GM19324 (cell line): ENCODE data around the gene TTLL6.
"Not testable (repeated sequence)": the region's sequence is repeated elsewhere in the genome, so short reads cannot be mapped to it uniquely, and the experiment has no call there.

Source experiments
- ATAC-seq: cut with Tn5 transposase; IDR thresholded peaks from one replicate; pipeline ENCODE4 v1.9.1; 2021; ENCODE audit warnings: mild to moderate bottlenecking, moderate library complexity; ENCODE audit not compliant: unreplicated experiment, low FRiP score

TTLL6 gene

DNA sequence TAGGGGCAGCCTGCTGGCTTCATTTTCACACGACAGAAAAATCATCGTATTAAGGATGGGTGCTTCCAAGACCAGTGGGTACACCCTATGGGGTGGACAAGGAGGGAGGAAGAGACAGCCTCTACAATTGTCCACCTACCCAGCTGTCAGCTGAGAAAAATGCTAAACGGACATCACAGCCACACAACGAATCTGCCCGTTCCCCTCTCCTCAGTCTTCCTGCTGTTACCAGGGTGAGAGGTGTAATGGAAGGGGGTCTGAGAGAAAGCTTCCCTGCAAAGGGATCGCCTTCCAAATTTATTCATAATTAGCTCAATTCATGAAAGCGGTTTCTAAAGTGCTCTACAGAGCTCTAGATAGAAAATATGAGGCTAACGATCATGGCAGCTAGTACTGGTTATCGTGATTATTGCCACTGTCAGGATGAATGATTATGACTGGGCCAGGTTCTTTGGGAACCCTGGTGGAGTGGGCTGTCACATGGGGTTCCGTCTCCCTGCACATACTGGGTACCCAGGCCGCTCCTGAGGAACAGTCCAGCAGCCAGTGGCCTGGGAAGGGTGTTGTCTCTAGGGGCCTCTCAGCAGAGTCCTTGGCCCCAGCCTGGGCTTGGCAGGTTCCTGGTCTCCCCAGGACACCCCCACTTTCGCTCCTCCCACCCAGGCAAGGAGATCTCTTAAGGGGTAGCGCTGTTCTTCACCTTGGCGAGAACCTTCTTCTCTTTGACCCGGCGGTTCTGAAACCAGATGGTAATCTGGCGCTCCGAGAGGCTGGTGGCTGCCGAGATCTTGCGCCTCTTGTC is 90.7 kb downstream of the TTLL6 start:
- no peak for ATAC-seq

DNA sequence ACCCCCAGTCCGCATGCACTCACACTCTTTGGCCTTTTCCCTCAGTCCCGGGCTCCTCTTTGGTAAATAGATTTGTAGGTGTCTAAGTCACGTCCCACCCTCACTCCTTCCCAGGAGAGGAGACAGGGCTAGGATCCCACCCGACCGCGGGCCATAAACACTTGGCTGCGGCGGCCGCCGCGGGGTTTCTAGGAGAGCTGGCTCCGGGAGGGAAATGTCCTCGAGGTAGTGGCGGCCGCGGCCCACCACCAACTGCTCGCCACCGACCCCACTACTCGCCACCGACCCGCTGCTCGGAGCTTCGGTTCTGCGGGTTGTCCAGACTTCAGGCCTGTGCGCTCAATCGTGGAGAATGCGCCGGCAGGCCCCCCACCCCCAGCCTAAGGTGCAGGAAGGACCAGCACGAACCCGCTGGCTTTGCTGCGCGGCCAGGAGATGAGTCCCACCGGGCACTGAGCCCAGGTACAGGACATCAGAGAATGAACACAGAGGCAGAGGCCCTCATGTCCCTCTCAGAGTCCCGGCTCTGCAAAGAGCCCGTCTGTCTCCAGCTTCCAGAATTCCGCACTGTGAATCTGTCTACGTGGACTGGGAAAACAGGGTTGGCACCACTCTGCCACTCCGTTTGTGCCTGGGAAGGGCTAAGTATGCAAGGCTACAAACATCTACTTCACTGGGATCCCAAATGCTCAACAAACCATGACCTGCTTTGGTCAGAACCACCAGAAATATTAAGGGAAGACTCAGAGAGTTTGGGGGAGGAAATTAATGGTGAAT is 91.6 kb downstream of the TTLL6 start:
- ATAC-seq: no peak

DNA sequence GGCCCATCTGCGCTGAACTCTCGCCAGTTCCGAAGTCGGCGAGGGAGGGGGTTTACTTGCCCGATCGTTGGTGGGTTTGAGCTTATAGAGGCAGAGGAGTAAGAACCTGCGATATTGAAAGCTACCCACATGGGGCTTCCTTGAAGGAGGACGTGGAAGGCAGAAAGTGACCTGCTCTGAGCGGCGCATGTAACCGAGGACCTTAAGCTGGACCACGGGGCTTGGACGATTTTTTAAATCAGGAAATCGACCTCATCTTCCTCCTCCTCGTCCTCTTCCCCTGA is 92.1 kb downstream of the TTLL6 start:
- no peak for ATAC-seq

DNA sequence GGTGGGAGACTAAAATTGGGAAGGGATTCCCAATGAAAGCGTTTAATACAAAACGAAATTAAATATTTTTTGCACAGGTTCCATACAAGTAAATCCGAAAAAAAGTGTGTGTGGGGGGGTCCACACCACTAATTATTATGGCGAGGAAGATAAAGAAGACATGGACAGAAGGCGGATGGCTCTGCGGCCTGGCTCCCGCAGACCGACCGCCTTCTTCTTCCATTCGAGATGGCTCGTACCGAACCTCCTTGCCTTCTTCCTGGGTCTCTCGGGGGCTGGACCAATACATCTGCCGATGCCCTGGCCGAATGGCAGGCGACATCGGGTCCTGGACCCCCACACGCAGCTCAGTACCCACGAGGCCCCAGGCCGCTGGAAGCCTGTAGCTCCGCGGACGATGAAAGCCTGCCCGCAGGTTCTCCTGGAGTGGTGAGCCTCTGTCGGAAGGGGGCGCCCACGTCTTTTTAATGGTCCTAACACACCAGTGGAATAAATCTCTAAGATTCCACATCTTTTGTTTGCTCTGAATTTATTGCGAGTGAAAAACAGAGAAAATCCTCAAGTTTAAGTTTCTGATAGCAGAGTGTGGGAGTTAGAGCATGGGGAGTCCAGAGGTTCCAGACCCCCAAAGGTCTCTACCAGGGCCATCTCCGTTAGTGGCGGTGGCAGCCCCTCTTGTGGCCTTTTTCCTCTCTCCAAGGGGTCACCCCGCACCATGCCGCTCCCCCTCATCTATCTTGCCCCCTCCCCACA is 92.6 kb downstream of the TTLL6 start:
- ATAC-seq: no peak

DNA sequence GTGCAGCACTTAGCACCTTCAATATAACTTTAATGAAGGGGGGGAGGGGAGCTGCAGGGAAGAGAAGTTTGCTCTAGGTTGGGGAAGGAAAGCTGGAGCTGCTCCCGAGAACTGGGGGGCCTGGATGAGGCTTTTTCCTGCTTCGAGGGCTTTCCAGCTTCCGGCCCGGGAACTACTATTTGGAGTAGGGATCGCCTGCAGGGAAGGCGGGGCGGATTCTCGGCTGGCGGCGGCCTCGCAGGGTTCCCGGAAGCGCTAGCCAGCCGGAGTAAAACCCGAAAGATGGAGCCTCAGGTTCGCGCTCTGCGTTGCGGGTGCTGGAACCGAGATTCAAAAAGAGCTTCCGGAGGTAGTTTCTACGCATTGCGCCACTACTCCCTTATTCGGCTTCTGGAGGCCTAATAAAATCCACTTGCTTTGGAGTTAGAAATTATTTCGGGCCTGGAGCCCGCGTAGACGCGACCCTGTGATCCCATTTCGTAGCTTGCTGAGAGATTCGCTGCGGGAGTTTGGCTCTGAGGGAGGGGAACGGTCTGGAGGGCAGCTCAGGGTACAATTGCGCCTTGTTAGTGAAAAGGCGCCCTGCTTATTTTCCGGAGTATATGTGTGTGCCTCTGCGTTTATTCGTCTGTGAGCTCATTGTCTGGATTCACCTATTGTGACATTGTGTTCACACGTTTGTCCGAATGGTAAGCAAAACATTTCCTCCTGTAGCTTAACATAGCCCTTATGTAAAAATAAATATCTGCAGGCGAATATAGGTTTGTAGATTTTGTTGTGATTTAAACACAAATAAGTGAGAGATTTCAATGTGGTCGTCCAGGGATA is 93.4 kb downstream of the TTLL6 start:
- ATAC-seq: no peak

DNA sequence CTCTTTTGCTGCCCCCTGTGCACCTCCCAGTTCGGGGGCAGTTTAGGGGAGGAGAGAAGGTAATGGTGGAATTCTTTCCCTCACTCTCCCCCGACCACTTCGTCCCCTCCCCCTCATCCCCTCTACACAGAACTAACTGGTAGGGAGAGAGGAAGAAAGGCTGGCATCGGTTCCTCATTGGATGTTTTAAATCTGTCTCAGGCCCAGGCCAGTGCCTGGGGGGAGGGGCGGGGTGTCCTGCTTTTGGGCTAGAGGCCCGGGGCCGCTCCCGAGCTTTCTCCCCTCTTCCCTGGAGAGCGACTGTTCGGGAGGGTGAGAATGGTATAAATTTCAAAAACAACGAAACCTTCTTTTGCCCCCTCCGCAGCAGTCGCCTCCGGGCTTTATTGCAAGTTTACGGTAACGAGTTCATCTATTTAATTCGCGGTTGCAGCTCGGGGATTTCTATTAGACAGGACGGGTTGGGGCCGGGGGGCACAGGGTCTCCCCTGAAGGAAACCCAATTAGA is 94.1 kb downstream of the TTLL6 start, which contains the start of gene PRAC2:
PRAC2 (plus strand) TSS at position 271 of the 508 bp plus-strand sequence. CDS start 1,226 bp downstream, outside the sequence.
- no peak for ATAC-seq

DNA sequence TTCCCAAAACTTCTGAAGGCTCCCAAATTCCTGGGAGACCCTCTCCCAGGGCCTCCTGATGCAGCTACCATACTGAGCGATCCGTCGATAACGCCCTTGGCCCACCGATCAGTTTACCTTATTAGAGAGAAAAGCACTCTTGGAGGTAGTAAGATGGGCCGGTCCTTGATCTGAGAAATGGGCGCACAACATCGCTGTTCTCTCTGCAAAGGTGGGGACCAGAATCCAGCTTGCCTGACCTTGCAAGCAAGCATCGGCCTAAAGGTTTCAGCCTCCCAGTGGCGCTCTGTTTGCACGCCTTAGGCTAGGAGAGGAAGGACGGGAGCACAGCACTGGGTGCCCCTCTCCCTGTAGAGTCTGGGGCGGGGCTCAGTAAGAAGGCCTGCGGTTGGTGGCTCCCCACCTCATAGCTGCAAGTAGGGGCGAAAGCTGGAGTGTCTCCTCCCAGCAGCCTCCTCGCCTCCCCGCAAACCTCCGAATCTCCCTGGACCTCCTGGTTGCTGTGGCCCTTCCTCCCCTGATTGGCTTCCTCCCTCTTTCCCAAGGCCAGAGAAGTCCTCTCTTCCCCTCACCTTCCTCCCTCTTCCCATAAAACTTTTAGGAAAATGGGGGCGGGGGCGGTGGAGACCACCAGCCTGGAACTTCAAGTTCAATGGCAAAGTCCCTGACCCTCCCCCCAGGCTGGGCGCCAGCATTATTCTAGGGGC is 94.7 kb downstream of the TTLL6 start, which contains the start of gene PRAC1:
PRAC1 (minus strand) TSS at position 318 of the 707 bp plus-strand sequence; CDS start at position 192, 126 bp downstream.
- no peak for ATAC-seq

DNA sequence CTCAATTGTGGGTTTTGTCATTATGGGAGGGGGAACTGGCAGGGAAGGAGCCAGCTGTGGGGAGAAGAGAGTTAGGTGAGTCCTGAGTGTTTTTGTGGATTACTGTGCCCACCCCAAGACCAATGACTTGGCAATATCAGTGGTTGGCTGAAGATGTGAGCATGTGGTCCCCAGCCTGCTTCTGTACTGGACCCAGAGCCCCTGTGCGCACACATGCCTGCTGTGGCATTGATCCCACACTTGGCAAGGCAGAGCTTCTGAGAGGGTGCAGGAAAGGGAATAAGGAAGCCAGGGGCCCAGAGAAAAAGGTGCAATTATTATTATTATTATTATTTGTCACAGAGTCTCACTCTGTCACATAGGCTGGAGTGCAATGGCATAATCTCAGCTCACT is 96.0 kb downstream of the TTLL6 start:
- ATAC-seq: no peak

DNA sequence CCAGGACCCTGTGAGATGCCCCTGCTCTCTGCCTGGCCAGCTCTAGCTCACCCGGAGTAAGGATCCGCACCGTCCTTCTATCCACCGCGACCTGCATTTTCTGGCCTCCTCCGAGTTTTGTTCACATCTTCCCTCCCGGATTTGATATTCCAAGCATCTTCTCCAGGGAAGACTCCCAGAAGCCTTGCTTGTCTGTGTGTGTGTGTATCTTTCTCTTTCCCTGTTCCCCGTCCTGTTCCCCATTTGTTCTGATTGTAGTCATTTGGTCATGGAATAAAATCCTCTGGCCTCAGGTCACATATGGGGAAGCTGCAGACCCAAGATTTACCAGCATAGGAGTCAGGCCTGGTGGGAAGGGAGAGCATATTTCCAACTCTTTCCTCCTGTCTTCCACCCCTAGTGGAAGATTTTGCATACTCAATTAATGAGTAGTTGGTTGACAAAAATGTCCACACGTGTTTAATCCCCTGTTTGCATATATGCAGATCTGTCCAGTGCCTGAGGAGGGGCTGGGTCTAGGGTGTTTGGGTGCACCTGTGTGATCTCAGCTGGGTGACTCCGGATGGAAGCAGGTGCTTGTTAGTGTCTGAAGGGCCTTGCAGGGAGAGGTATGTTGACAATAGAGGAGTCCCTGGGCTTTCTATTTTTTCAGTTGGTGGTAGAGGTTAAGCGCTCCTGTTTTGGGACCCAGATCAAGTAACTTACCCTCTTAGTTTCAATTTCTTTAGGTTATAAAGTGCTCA is 96.6 kb downstream of the TTLL6 start:
- no peak for ATAC-seq

DNA sequence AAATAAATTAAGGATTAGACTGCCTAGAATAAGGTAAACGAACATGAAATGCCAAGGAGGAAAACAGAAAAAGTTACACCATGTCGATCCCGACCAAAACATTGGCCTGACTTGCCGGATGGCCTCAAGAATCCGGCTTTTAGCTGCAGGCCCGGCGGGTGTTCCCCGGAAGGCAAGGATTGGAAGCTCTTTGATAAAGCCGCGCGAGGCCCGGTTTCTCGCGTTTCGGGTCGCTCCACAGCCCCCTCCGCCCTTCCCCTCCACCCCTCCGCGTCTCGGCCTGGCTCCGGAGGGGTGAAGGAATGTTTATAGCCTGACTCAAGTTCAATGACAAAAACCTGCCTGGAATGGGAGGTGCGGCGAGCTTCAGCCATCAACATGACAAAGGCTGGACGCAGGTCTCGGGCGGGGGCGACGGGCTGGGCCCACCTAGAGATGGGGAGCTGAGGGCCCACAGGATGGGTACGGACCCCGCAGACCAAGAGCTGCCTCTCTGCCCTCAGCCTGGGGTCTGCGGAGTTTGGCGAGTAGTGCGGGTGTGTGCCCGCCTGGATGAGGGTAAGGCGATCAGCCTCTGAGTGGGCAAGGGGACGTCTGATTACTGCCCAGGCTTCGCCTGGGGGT is 97.3 kb downstream of the TTLL6 start:
- no peak for ATAC-seq

DNA sequence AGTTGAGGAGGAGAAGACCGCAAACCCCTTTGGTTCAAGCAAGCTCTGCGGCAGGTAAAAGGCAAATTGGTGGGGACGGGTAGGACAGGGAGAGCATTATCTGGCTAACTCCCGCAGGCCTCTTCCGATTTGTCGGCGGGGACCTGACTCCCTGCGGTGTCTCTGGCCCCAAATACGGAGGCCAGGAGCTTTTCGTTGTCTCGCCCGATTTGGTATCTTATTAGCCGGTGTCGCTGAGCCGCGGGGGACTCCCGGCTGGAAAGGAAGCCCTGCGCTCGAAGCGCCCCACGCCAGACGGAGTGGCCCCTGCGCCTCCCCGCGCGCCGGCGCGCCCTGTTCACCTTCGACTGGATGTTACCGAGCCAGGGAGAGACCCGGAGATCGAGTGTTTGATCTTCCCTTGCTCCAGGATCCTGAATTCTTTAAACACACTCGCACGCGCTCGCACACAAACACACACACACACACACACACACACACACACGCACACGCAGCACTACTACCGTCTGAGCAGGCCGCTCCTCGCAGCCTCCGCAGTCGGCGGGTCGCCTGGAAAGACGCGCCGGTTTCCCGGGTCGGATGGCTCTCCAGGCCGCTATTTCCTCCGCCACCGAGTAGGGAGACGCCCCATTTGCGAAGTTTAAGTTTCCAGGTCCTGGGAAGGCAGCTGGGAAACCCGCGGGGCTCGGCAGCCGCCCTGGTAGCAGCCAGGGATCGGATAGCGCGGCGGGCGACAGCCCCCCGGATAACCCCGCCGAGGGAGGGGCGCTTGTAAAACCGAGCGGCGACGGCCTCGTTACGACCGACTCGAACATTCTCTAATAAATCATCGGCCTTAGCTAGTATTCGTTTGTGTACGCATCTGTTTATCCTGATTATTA is 98.0 kb downstream of the TTLL6 start:
- ATAC-seq: no peak

DNA sequence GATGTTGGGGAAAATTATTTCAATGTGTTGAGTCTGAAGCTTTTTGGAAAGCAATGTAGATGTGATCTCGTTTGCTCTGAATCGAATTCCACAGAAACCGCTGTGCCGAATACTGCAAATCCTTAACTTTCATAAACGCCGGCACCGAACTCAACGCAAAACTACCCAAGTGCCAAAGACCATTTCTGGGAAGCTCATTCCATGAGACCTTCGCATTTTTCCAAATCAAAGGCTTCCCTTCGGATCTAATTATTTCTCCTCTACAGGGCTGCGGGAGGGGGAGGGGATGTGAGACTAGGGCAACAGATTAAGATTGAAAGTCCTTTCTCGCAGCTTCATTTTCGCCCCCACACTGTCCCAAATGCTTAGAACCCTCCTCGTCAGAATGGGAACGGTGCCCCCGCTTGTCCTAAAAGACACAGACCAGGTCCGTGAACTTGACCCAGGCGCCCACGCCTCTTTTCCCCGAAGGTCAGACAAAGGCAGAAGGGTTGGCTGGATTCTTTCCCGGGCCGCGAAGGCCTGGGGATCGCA is 98.7 kb downstream of the TTLL6 start:
- no peak for ATAC-seq

DNA sequence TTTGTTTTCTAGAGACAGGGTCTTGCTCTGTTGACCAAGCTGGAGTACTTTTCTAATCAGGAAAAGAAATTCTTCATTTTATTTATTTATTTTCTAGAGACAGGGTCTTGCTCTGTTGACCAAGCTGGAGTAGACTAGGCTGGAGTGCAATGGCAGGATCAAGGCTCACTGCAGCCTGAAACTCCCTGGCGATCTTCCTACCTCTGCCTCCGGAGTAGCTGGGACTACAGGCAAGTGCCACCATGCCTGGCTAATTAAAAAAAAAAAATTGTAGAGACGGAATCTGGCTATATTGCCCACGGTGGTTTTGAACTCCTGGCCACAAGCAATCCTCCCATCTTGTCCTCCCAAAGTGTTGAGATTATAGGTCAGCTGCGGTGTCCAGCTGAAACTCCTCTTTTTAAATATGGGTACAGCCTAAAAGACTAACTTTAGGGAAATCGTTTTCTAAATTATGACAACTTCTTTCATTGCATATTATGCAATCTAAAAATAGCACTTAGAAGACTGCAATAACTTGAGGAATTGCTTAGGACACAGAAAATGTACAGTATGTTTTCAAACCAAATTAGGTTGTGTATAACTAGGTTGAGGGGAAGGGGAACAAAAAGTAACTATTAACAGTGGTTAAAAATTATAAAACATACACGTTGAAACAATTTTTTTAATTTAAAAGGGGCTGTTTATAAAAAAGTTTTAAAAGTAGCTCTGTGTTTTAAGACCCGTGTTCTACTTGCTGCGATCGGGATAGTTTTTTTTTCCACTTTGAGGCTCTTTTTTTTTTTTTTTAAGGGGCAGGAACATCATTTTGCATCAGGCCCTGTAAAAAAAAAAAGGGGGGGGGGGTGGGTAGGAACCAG is 99.4 kb downstream of the TTLL6 start:
- no peak for ATAC-seq

DNA sequence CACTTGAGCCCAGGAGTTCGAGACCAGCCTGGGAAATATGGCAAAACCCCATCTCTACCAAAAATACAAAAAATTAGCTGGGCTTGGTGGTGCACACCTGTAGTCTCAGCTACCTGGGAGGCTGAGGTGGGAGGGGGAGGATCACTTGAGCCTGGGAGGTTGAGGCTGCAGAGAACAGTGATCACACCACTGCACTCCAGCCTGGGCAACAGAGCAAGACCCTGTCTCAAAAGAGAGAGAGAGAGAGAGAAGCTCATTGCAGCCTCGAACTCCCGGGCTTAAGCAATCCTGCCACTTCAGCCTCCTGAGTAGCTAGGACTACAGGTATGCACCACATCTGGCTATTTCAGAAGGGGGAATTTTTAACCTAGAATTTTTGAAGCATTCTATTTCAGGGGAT is 100.5 kb downstream of the TTLL6 start:
- ATAC-seq: not testable (repeated sequence)

DNA sequence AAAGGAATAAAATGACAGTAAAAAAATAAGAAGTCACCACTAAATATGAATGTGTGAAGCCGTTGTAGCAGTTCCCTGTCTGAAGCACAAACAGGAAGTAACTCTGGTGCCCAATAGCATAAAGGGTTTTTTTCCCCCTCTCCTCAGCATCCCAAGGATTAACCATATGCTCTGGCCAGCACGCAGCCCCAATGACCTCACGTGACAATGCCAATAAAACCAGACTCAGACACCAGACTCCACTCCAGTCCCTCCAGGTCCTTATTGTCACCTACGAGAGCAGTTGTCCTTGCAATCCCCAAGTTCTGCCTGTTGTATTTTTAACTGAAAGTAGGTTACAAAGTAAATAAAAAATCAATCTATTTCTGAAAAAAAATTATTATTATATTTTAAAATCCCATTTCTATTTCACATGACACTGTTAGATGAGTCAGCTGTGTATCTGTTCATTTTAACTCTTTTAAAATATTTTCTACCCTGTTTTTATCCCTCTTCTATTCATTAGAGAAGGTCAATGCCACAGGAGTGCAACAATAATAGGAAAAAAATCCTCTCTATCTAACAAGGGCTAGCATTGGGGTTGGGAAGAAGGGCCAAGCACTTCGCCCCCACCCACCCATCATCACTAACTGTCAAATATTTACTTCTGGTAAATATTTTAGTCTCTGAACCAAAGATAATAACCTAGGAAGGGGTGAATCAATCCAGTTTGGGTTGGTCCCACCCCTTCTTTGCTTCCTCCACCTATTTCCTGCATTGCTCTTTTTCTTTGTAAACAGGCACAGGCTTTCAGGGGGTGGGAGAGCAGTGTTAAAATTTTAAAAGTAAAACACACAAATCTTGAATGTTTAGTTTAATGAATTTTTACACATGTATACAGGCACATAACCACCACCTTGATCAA is 101.3 kb downstream of the TTLL6 start:
- no peak for ATAC-seq
